Panc1 (cell line): ENCODE results near the gene TCEA3. TPM values are rescaled to one million over a fixed set of nuclear protein-coding genes. Genes with fewer than 3 reads are reported as not detected.
A peak's percentile ranks its signal among the peaks of the same experiment; 100 is the strongest.

Source experiments
- ATAC-seq: fragments of 200-7000 bp; cut with Tn5 transposase; 2 replicates; pipeline ENCODE4 v1.9.1; 2020; ENCODE audit warnings: mild to moderate bottlenecking, moderate library complexity
- BruUV-seq: library from RNA; stranded (reverse); fragments of 400-500 nt; replicated peaks from 2 replicates; lab custom pipeline; 2021; lab: Mats Ljungman, UMichigan
- CTCF ChIA-PET: fragments of 300-600 bp; sonication (Branson Sonifier 250); formaldehyde crosslinking; loops from one replicate; lab custom pipeline; 2022; ENCODE audit warnings: antibody characterized with exemption; lab: Charles Lee
- POLR2A ChIA-PET: fragments of 300-600 bp; sonication (Branson Sonifier 250); formaldehyde crosslinking; loops from one replicate; lab custom pipeline; 2022; ENCODE audit warnings: antibody characterized with exemption; lab: Charles Lee
- DNase-seq: peaks from one replicate; pipeline ENCODE4 v3.0.0-alpha.2; 2010; ENCODE audit warnings: low read depth, low spot score
- H3K27ac ChIP-seq: 2 replicates; pipeline ENCODE4 v1.5.1; 2011; ENCODE audit warnings: mild to moderate bottlenecking, low read length, inconsistent platforms
- H3K27me3 ChIP-seq: fragments of 200-500 bp; sonication (Bioruptor generic); 2 replicates; pipeline ENCODE4 v1.6.0; 2014; ENCODE audit warnings: low read length, inconsistent platforms; ENCODE audit not compliant: control insufficient read depth, insufficient read depth
- H3K36me3 ChIP-seq: fragments of 200-500 bp; sonication (Bioruptor generic); 2 replicates; pipeline ENCODE4 v1.5.1; 2014; ENCODE audit warnings: inconsistent platforms, mild to moderate bottlenecking, low read length, moderate library complexity; ENCODE audit not compliant: control insufficient read depth, insufficient read depth
- H3K4me1 ChIP-seq: 2 replicates; pipeline ENCODE4 v1.5.1; 2011; ENCODE audit warnings: inconsistent platforms, mild to moderate bottlenecking, low read length, moderate library complexity; ENCODE audit not compliant: control insufficient read depth, insufficient read depth
- H3K4me3 ChIP-seq, 2 experiments: 2 replicates each; pipeline ENCODE4 v1.5.1; 2011 to 2012; ENCODE audit warnings: low read depth in 2 of 2, low read length in 2 of 2, mild to moderate bottlenecking in 2 of 2, inconsistent platforms in 1 of 2, moderate library complexity in 1 of 2
- H3K9me3 ChIP-seq: fragments of 200-500 bp; sonication (Bioruptor generic); 2 replicates; pipeline ENCODE4 v1.5.1; 2014; ENCODE audit warnings: low read depth, mild to moderate bottlenecking, inconsistent platforms, low read length, moderate library complexity; ENCODE audit not compliant: control insufficient read depth, insufficient read depth
- POLR2AphosphoS5 ChIP-seq: IDR thresholded peaks from 2 replicates; pipeline ENCODE4 v1.6.1; 2012; ENCODE audit warnings: mild to moderate bottlenecking, low read depth, low read length, moderate library complexity
- SIN3A ChIP-seq: IDR thresholded peaks from 2 replicates; pipeline ENCODE4 v1.6.1; 2012; ENCODE audit warnings: low read depth, mild to moderate bottlenecking, low read length, moderate library complexity, borderline replicate concordance; ENCODE audit not compliant: insufficient read depth
- TCF7L2 ChIP-seq: IDR thresholded peaks from 2 replicates; pipeline ENCODE4 v1.6.1; 2011; ENCODE audit warnings: mild to moderate bottlenecking, low read depth, low read length, inconsistent platforms
- in situ Hi-C: cut with HindIII; loops from 2 replicates; pipeline ENCODE4 v1.10.0; 2016; ENCODE audit warnings: low sequenced_read_pairs, low pct_unique_long_range_greater_than_20kb
- intact Hi-C: fragments of 100-400 bp; cut with micrococcal nuclease; formaldehyde crosslinking; loops from one replicate; pipeline ENCODE4 v1.10.0; 2022; ENCODE audit not compliant: unreplicated experiment
- total RNA-seq: library from RNA; stranded (reverse); gene quantifications from one replicate; pipeline ENCODE4 v1.2.1, GENCODE V29; 2021; ENCODE audit not compliant: unreplicated experiment
- TF ChIP-seq, protein P1 (sequence below): fragments of 450-650 bp; IDR thresholded peaks from 2 replicates; pipeline ENCODE4 v1.5.1; 2017; ENCODE audit warnings: mild to moderate bottlenecking
- TF ChIP-seq, protein P2 (sequence below), 2 experiments: IDR thresholded peaks; 2 replicates each; pipeline ENCODE4 v1.6.1; 2011 to 2012; ENCODE audit warnings: low read depth in 2 of 2, control low read depth in 1 of 2, low read length in 1 of 2, mild to moderate bottlenecking in 1 of 2, moderate library complexity in 1 of 2; ENCODE audit not compliant: insufficient read depth in 1 of 2

The TCEA3 gene
- total RNA-seq, 1 experiment from 2014 or later: 8.3 TPM

DNA sequence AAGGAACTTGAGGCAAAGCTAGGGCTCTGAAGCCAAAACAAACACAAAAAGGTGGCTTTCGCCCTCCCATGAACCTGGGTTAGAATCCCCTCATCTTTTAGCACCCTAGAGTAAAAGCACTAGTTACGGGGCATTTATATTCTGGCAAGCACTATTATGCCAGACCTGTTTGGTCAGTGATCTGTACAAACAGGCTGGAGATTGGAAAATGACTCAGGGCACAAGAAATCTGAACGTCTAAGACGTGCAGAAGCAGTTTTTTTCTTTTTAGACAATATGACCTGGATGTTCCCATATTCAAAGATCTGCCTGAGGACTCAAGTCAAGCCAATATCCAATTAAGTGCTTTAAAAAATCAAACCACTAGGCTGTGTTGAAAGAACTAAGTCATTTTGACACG, 58.0 kb downstream of the TCEA3 start:
- Histone ChIP-seq H3K4me1 (peaks cover 22% of the 10 kb centered on the region), H3K27ac (0 out of 2 replicates have a peak overlapping the region, but pooled peaks have one; percentile 36), H3K9me3 (peaks cover 46% of the 10 kb centered on the region), H3K36me3 (peaks cover 15% of the 10 kb centered on the region), H3K4me3 (peak overlapping the region; percentile 92 to 100), H3K27me3 (no peaks in the 10 kb centered on the region)
- TF ChIP-seq POLR2AphosphoS5 (no peak), SIN3A (no peak), TCF7L2 (no peak)
- TF ChIP-seq, protein P1, sequence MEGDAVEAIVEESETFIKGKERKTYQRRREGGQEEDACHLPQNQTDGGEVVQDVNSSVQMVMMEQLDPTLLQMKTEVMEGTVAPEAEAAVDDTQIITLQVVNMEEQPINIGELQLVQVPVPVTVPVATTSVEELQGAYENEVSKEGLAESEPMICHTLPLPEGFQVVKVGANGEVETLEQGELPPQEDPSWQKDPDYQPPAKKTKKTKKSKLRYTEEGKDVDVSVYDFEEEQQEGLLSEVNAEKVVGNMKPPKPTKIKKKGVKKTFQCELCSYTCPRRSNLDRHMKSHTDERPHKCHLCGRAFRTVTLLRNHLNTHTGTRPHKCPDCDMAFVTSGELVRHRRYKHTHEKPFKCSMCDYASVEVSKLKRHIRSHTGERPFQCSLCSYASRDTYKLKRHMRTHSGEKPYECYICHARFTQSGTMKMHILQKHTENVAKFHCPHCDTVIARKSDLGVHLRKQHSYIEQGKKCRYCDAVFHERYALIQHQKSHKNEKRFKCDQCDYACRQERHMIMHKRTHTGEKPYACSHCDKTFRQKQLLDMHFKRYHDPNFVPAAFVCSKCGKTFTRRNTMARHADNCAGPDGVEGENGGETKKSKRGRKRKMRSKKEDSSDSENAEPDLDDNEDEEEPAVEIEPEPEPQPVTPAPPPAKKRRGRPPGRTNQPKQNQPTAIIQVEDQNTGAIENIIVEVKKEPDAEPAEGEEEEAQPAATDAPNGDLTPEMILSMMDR: no peak
- TF ChIP-seq, protein P2, sequence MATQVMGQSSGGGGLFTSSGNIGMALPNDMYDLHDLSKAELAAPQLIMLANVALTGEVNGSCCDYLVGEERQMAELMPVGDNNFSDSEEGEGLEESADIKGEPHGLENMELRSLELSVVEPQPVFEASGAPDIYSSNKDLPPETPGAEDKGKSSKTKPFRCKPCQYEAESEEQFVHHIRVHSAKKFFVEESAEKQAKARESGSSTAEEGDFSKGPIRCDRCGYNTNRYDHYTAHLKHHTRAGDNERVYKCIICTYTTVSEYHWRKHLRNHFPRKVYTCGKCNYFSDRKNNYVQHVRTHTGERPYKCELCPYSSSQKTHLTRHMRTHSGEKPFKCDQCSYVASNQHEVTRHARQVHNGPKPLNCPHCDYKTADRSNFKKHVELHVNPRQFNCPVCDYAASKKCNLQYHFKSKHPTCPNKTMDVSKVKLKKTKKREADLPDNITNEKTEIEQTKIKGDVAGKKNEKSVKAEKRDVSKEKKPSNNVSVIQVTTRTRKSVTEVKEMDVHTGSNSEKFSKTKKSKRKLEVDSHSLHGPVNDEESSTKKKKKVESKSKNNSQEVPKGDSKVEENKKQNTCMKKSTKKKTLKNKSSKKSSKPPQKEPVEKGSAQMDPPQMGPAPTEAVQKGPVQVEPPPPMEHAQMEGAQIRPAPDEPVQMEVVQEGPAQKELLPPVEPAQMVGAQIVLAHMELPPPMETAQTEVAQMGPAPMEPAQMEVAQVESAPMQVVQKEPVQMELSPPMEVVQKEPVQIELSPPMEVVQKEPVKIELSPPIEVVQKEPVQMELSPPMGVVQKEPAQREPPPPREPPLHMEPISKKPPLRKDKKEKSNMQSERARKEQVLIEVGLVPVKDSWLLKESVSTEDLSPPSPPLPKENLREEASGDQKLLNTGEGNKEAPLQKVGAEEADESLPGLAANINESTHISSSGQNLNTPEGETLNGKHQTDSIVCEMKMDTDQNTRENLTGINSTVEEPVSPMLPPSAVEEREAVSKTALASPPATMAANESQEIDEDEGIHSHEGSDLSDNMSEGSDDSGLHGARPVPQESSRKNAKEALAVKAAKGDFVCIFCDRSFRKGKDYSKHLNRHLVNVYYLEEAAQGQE (IDR thresholded peaks at IDR 0.05; ENCODE audit: insufficient read depth in 1 of 2, low read depth in 2 of 2, low read length in 1 of 2): no peak
- intact Hi-C loops: no loop called here
- no peak for DNase-seq
- POLR2A ChIA-PET: no interaction called here
- no TSS peak for BruUV-seq
- in situ Hi-C loops: no loop called here
- ATAC-seq: no peak
- CTCF ChIA-PET: no interaction called here

DNA sequence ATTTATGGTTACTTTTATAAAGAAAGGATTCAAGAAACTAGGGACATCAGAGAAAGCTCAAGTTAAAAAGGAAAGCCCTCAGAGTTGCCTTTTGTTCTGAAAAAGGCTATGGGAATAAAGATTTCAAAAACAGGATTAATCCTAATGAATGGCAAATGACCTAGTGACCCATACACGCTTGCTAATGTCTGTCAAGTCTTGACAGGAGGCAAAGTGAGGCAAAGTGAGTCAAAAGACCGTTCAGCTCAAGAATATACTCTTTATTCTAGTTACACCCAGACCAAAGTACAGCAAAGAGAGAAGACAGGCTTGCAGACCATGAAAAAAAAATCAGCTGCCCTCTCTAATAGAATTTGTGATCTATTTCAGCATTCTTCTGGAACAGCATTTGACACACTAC, 58.4 kb downstream of the TCEA3 start:
- DNase-seq (no peak), ATAC-seq (no peak)
- intact Hi-C loops: no loop called here
- peaks cover 18% of the 10 kb centered on the region for H3K4me1 ChIP-seq
- CTCF ChIA-PET: no interaction called here
- TF ChIP-seq, protein P1: no peak
- TF ChIP-seq TCF7L2 (no peak), POLR2AphosphoS5 (no peak)
- TF ChIP-seq, protein P2 (IDR thresholded peaks at IDR 0.05; ENCODE audit: insufficient read depth in 1 of 2, low read depth in 2 of 2, low read length in 1 of 2): no peak
- peaks cover 50% of the 10 kb centered on the region for H3K9me3 ChIP-seq
- POLR2A ChIA-PET: no interaction called here
- BruUV-seq: TSS peak; percentile 51
- in situ Hi-C loops: no loop called here
- H3K27me3 ChIP-seq: no peaks in the 10 kb centered on the region
- H3K27ac ChIP-seq: no peak overlapping the region
- peaks cover 16% of the 10 kb centered on the region for H3K36me3 ChIP-seq
- H3K4me3 ChIP-seq: no peak overlapping the region; a peak in 1 of 4 replicates
